ENCODE measurements around the gene PTGS1.

Gene PTGS1

GRCh38 chr9:122372856-122373845 lies 2.3 kb downstream of the PTGS1 start:
- Histone ChIP-seq H3K9me3 (ENCODE audit: control insufficient read depth in 2 of 2, low read length in 2 of 2) (no peaks in the 10 kb centered on the region), H3K36me3 (ENCODE audit: control insufficient read depth in 2 of 2, insufficient read depth in 2 of 2, low read length in 2 of 2) (no peaks in the 10 kb centered on the region), H3K9ac (ENCODE audit: low read depth in 1 of 2, low read length in 2 of 2) (peak overlapping the region in 1 of 2 donors; percentile 3), H3K4me3 (ENCODE audit: low read length in 2 of 2) (peak overlapping the region in 1 of 2 donors; percentile 71), H3K4me1 (ENCODE audit: control insufficient read depth in 2 of 2, insufficient read depth in 2 of 2, low read length in 2 of 2) (peaks cover 25 to 26% of the 10 kb centered on the region in 2 donors), H3K27me3 (ENCODE audit: control insufficient read depth in 2 of 2, insufficient read depth in 2 of 2, low read length in 2 of 2) (peaks cover 0 to 3% of the 10 kb centered on the region in 2 donors), H3K27ac (ENCODE audit: low read depth in 2 of 2, low read length in 2 of 2) (no peak overlapping the region)

- Histone ChIP-seq H3K27ac (ENCODE audit: low read depth in 2 of 2, low read length in 2 of 2) (peak overlapping the region; percentile 23 to 49), H3K4me1 (ENCODE audit: control insufficient read depth in 2 of 2, insufficient read depth in 2 of 2, low read length in 2 of 2) (peaks cover 25 to 26% of the 10 kb centered on the region in 2 donors), H3K4me3 (ENCODE audit: low read length in 2 of 2) (peak overlapping the region in 1 of 2 donors; percentile 22), H3K36me3 (ENCODE audit: control insufficient read depth in 2 of 2, insufficient read depth in 2 of 2, low read length in 2 of 2) (no peaks in the 10 kb centered on the region), H3K9ac (ENCODE audit: low read depth in 1 of 2, low read length in 2 of 2) (no peak overlapping the region), H3K9me3 (ENCODE audit: control insufficient read depth in 2 of 2, low read length in 2 of 2) (no peaks in the 10 kb centered on the region), H3K27me3 (ENCODE audit: control insufficient read depth in 2 of 2, insufficient read depth in 2 of 2, low read length in 2 of 2) (peaks cover 0 to 3% of the 10 kb centered on the region in 2 donors)
Measured at GRCh38 chr9:122374885-122375420, 4.1 kb downstream of the PTGS1 start.

- H3K27ac ChIP-seq (ENCODE audit: low read depth in 2 of 2, low read length in 2 of 2): peak overlapping the region in 1 of 2 donors; percentile 35
- H3K36me3 ChIP-seq (ENCODE audit: control insufficient read depth in 2 of 2, insufficient read depth in 2 of 2, low read length in 2 of 2): no peaks in the 10 kb centered on the region
- H3K4me1 ChIP-seq (ENCODE audit: control insufficient read depth in 2 of 2, insufficient read depth in 2 of 2, low read length in 2 of 2): peaks cover 19 to 20% of the 10 kb centered on the region in 2 donors
- no peaks in the 10 kb centered on the region for H3K9me3 ChIP-seq (ENCODE audit: control insufficient read depth in 2 of 2, low read length in 2 of 2)
- no peak overlapping the region for H3K9ac ChIP-seq (ENCODE audit: low read depth in 1 of 2, low read length in 2 of 2)
- H3K4me3 ChIP-seq (ENCODE audit: low read length in 2 of 2): no peak overlapping the region
- no peaks in the 10 kb centered on the region for H3K27me3 ChIP-seq (ENCODE audit: control insufficient read depth in 2 of 2, insufficient read depth in 2 of 2, low read length in 2 of 2)
Measured at GRCh38 chr9:122376796-122377195, 6.0 kb downstream of the PTGS1 start.

- H3K4me1 ChIP-seq (ENCODE audit: control insufficient read depth in 2 of 2, insufficient read depth in 2 of 2, low read length in 2 of 2): peaks cover 19 to 20% of the 10 kb centered on the region in 2 donors
- H3K9ac ChIP-seq (ENCODE audit: low read depth in 1 of 2, low read length in 2 of 2): no peak overlapping the region
- no peaks in the 10 kb centered on the region for H3K27me3 ChIP-seq (ENCODE audit: control insufficient read depth in 2 of 2, insufficient read depth in 2 of 2, low read length in 2 of 2)
- H3K4me3 ChIP-seq (ENCODE audit: low read length in 2 of 2): no peak overlapping the region
- no peaks in the 10 kb centered on the region for H3K9me3 ChIP-seq (ENCODE audit: control insufficient read depth in 2 of 2, low read length in 2 of 2)
- H3K36me3 ChIP-seq (ENCODE audit: control insufficient read depth in 2 of 2, insufficient read depth in 2 of 2, low read length in 2 of 2): no peaks in the 10 kb centered on the region
- H3K27ac ChIP-seq (ENCODE audit: low read depth in 2 of 2, low read length in 2 of 2): peak overlapping the region in 1 of 2 donors; percentile 35
Measured at GRCh38 chr9:122377241-122378164, 6.7 kb downstream of the PTGS1 start.

GRCh38 chr9:122378236-122378635 lies 7.4 kb downstream of the PTGS1 start:
- H3K27ac ChIP-seq (ENCODE audit: low read depth in 2 of 2, low read length in 2 of 2): no peak overlapping the region

GRCh38 chr9:122379340-122379739 lies 8.5 kb downstream of the PTGS1 start:
- H3K9me3 ChIP-seq (ENCODE audit: control insufficient read depth in 2 of 2, low read length in 2 of 2): no peaks in the 10 kb centered on the region
- H3K27ac ChIP-seq (ENCODE audit: low read depth in 2 of 2, low read length in 2 of 2): no peak overlapping the region
- peaks cover 19 to 20% of the 10 kb centered on the region in 2 donors for H3K4me1 ChIP-seq (ENCODE audit: control insufficient read depth in 2 of 2, insufficient read depth in 2 of 2, low read length in 2 of 2)
- no peak overlapping the region for H3K4me3 ChIP-seq (ENCODE audit: low read length in 2 of 2)
- H3K9ac ChIP-seq (ENCODE audit: low read depth in 1 of 2, low read length in 2 of 2): no peak overlapping the region
- no peaks in the 10 kb centered on the region for H3K27me3 ChIP-seq (ENCODE audit: control insufficient read depth in 2 of 2, insufficient read depth in 2 of 2, low read length in 2 of 2)
- no peaks in the 10 kb centered on the region for H3K36me3 ChIP-seq (ENCODE audit: control insufficient read depth in 2 of 2, insufficient read depth in 2 of 2, low read length in 2 of 2)

More at GRCh38 chr9:122378236-122378635, 7.4 kb downstream of the PTGS1 start:
- Histone ChIP-seq H3K4me3 (ENCODE audit: low read length in 2 of 2) (no peak overlapping the region), H3K4me1 (ENCODE audit: control insufficient read depth in 2 of 2, insufficient read depth in 2 of 2, low read length in 2 of 2) (peaks cover 19 to 20% of the 10 kb centered on the region in 2 donors), H3K36me3 (ENCODE audit: control insufficient read depth in 2 of 2, insufficient read depth in 2 of 2, low read length in 2 of 2) (no peaks in the 10 kb centered on the region), H3K9ac (ENCODE audit: low read depth in 1 of 2, low read length in 2 of 2) (no peak overlapping the region), H3K27me3 (ENCODE audit: control insufficient read depth in 2 of 2, insufficient read depth in 2 of 2, low read length in 2 of 2) (no peaks in the 10 kb centered on the region), H3K9me3 (ENCODE audit: control insufficient read depth in 2 of 2, low read length in 2 of 2) (no peaks in the 10 kb centered on the region)

- Histone ChIP-seq H3K9me3 (ENCODE audit: control insufficient read depth in 2 of 2, low read length in 2 of 2) (no peaks in the 10 kb centered on the region), H3K9ac (ENCODE audit: low read depth in 1 of 2, low read length in 2 of 2) (no peak overlapping the region)
Measured at GRCh38 chr9:122380293-122380692, 9.5 kb downstream of the PTGS1 start.

GRCh38 chr9:122381206-122381950 lies 10.6 kb downstream of the PTGS1 start:
- no peaks in the 10 kb centered on the region for H3K36me3 ChIP-seq (ENCODE audit: control insufficient read depth in 2 of 2, insufficient read depth in 2 of 2, low read length in 2 of 2)
- H3K9ac ChIP-seq (ENCODE audit: low read depth in 1 of 2, low read length in 2 of 2): no peak overlapping the region
- no peaks in the 10 kb centered on the region for H3K27me3 ChIP-seq (ENCODE audit: control insufficient read depth in 2 of 2, insufficient read depth in 2 of 2, low read length in 2 of 2)
- no peaks in the 10 kb centered on the region for H3K9me3 ChIP-seq (ENCODE audit: control insufficient read depth in 2 of 2, low read length in 2 of 2)
- no peak overlapping the region for H3K27ac ChIP-seq (ENCODE audit: low read depth in 2 of 2, low read length in 2 of 2)
- no peak overlapping the region for H3K4me3 ChIP-seq (ENCODE audit: low read length in 2 of 2)
- H3K4me1 ChIP-seq (ENCODE audit: control insufficient read depth in 2 of 2, insufficient read depth in 2 of 2, low read length in 2 of 2): peaks cover 6 to 7% of the 10 kb centered on the region in 2 donors

More at GRCh38 chr9:122380293-122380692, 9.5 kb downstream of the PTGS1 start:
- Histone ChIP-seq H3K27me3 (ENCODE audit: control insufficient read depth in 2 of 2, insufficient read depth in 2 of 2, low read length in 2 of 2) (no peaks in the 10 kb centered on the region), H3K4me1 (ENCODE audit: control insufficient read depth in 2 of 2, insufficient read depth in 2 of 2, low read length in 2 of 2) (peaks cover 17 to 18% of the 10 kb centered on the region in 2 donors), H3K4me3 (ENCODE audit: low read length in 2 of 2) (no peak overlapping the region), H3K36me3 (ENCODE audit: control insufficient read depth in 2 of 2, insufficient read depth in 2 of 2, low read length in 2 of 2) (no peaks in the 10 kb centered on the region), H3K27ac (ENCODE audit: low read depth in 2 of 2, low read length in 2 of 2) (no peak overlapping the region)
